Endothelial cell of umbilical vein (primary cell): Measurements from ENCODE around the gene OR10G3. TPM values are rescaled to one million over a fixed set of nuclear protein-coding genes. Genes with fewer than 3 reads are reported as not detected.

Source experiments
- BruUV-seq: library from RNA; stranded (reverse); fragments of 400-500 nt; replicated peaks from 2 replicates; lab custom pipeline; 2021; lab: Mats Ljungman, UMichigan
- CTCF ChIA-PET: fragments of 300-600, 350-600 bp; sonication (Branson Sonifier 250); formaldehyde crosslinking; loops from one replicate; lab custom pipeline; 2021; ENCODE audit warnings: antibody characterized with exemption, inconsistent platforms; lab: Charles Lee
- POLR2A ChIA-PET: fragments of 300-600, 350-600 bp; sonication (Branson Sonifier 250); formaldehyde crosslinking; loops from one replicate; lab custom pipeline; 2021; ENCODE audit warnings: antibody characterized with exemption, inconsistent platforms; lab: Charles Lee
- DNase-seq: peaks from one replicate; pipeline ENCODE4 v3.0.0-alpha.2; 2011; ENCODE audit warnings: low read depth, low spot score
- FAIRE-seq: peaks from 2 replicates; lab custom pipeline; 2011; peaks lifted over from hg19 to GRCh38; lab: Jason Lieb, UNC
- H2AFZ ChIP-seq: 2 replicates; pipeline ENCODE4 v1.6.0; 2012; ENCODE audit warnings: low read depth, low read length, control low read depth, inconsistent platforms
- H3K27ac ChIP-seq: 2 replicates; pipeline ENCODE4 v1.5.1; 2011; ENCODE audit warnings: low read depth, mild to moderate bottlenecking, control low read depth, low read length, moderate library complexity; ENCODE audit not compliant: insufficient read depth
- H3K27me3 ChIP-seq, 2 experiments: 2 replicates each; pipeline versions ENCODE4 v1.6.0 to v1.6.1; 2011; ENCODE audit warnings: low read length in 2 of 2, mixed read lengths in 1 of 2; ENCODE audit not compliant: control insufficient read depth in 2 of 2, insufficient read depth in 2 of 2
- H3K36me3 ChIP-seq, 2 experiments: 2 replicates in 1 of 2; 3 replicates in 1 of 2; pipeline ENCODE4 v1.5.1; 2011; ENCODE audit warnings: low read length in 2 of 2, mild to moderate bottlenecking in 1 of 2, moderate library complexity in 1 of 2; ENCODE audit not compliant: control insufficient read depth in 2 of 2, insufficient read depth in 2 of 2; ENCODE audit errors: extremely low read depth in 1 of 2
- H3K4me1 ChIP-seq: 3 replicates; pipeline ENCODE4 v1.5.1; 2011; ENCODE audit warnings: mild to moderate bottlenecking, low read length; ENCODE audit not compliant: control insufficient read depth, insufficient read depth; ENCODE audit errors: extremely low read depth
- H3K4me2 ChIP-seq: 2 replicates; pipeline ENCODE4 v1.6.1; 2011; ENCODE audit warnings: low read length, control low read depth, mixed read lengths; ENCODE audit not compliant: insufficient read depth
- H3K4me3 ChIP-seq, 3 experiments: fragments of 200-600 bp in 1 of 3; sonication (generic), shearing (Covaris generic) in 1 of 3; replicated peaks in 1 of 3; 2 replicates each; pipeline ENCODE4 v1.5.1; 2011 to 2016; ENCODE audit warnings: control low read depth in 3 of 3, low read length in 3 of 3, mild to moderate bottlenecking in 2 of 3, inconsistent platforms in 1 of 3, low read depth in 1 of 3, moderate library complexity in 1 of 3; ENCODE audit not compliant: insufficient read depth in 1 of 3
- H3K79me2 ChIP-seq: 2 replicates; pipeline ENCODE4 v1.6.0; 2012; ENCODE audit warnings: low read length, inconsistent platforms; ENCODE audit not compliant: control insufficient read depth, insufficient read depth
- H3K9ac ChIP-seq: replicated peaks from 2 replicates; pipeline ENCODE3; 2011; ENCODE audit warnings: low read length, control low read depth; ENCODE audit not compliant: insufficient read depth; ENCODE audit errors: extremely low read depth
- H3K9me1 ChIP-seq: replicated peaks from 3 replicates; pipeline ENCODE4 v1.6.0; 2011; ENCODE audit warnings: mild to moderate bottlenecking, low read length; ENCODE audit not compliant: control insufficient read depth, insufficient read depth; ENCODE audit errors: extremely low read depth
- H3K9me3 ChIP-seq: replicated peaks from 2 replicates; pipeline ENCODE4 v1.5.1; 2012; ENCODE audit warnings: low read length, inconsistent platforms; ENCODE audit not compliant: control insufficient read depth, insufficient read depth
- H4K20me1 ChIP-seq: replicated peaks from 2 replicates; pipeline ENCODE3; 2011; ENCODE audit warnings: mild to moderate bottlenecking, low read length; ENCODE audit not compliant: control insufficient read depth, insufficient read depth; ENCODE audit errors: extremely low read depth
- EZH2 ChIP-seq: IDR thresholded peaks from 2 replicates; pipeline ENCODE4 v1.6.1; 2012; ENCODE audit warnings: borderline replicate concordance, low read depth, mild to moderate bottlenecking, moderate library complexity, low read length, inconsistent platforms; ENCODE audit not compliant: severe bottlenecking
- FOS ChIP-seq: IDR thresholded peaks from 2 replicates; pipeline ENCODE4 v1.6.1; 2011; ENCODE audit warnings: mild to moderate bottlenecking, low read length, moderate library complexity, borderline replicate concordance; ENCODE audit not compliant: insufficient read depth
- GATA2 ChIP-seq: IDR thresholded peaks from 2 replicates; pipeline ENCODE4 v1.7.0; 2011; ENCODE audit warnings: low read depth, mild to moderate bottlenecking, moderate library complexity, mixed read lengths, low read length; ENCODE audit not compliant: insufficient read length, insufficient read depth
- JUN ChIP-seq: IDR thresholded peaks from 2 replicates; pipeline ENCODE4 v1.6.1; 2011; ENCODE audit warnings: borderline replicate concordance, low read depth; ENCODE audit not compliant: insufficient read length, insufficient read depth
- MAX ChIP-seq: IDR thresholded peaks from 2 replicates; pipeline ENCODE4 v1.6.1; 2011; ENCODE audit not compliant: insufficient read depth, insufficient read length
- MYC ChIP-seq: IDR thresholded peaks from one replicate; pipeline ENCODE4 v1.6.1; 2011; ENCODE audit warnings: mild to moderate bottlenecking, low read depth, low read length
- POLR2A ChIP-seq: IDR thresholded peaks from 2 replicates; pipeline ENCODE4 v1.6.1; 2012; ENCODE audit warnings: low read depth, mild to moderate bottlenecking, control low read depth, low read length
- POLR2AphosphoS5 ChIP-seq: IDR thresholded peaks from 2 replicates; pipeline ENCODE4 v1.6.1; 2012; ENCODE audit warnings: low read depth, mild to moderate bottlenecking, control low read depth, low read length, moderate library complexity; ENCODE audit not compliant: insufficient read depth
- dilution Hi-C: fragments of 300-500 bp; cut with MboI; formaldehyde crosslinking; loops from one replicate; pipeline ENCODE4 v1.15.0; 2019; ENCODE audit warnings: low sequenced_read_pairs; ENCODE audit not compliant: extremely low pct_ligation_motif_present
- intact Hi-C: fragments of 100-400 bp; cut with micrococcal nuclease; formaldehyde crosslinking; loops from one replicate; pipeline ENCODE4 v1.10.0; 2022
- polyA plus RNA-seq, 4 experiments: library from polyadenylated mRNA; depleted of rRNA in 3 of 4; stranded (reverse) in 3 of 4; unstranded in 1 of 4; fragments of >200 nt; gene quantifications; 2 replicates each; pipeline versions ENCODE4 v1.2.1 to v1.2.3, GENCODE V29; 2011 to 2012; ENCODE audit warnings: missing spikeins in 1 of 4
- total RNA-seq: library from RNA; stranded (reverse); gene quantifications from 2 replicates; pipeline ENCODE4 v1.2.3, GENCODE V29; 2021
- TF ChIP-seq, protein P1 (sequence below), 2 donors: IDR thresholded peaks; 1 replicate in 1 of 2; 2 replicates in 1 of 2; pipeline ENCODE4 v1.5.1; 2011; ENCODE audit warnings: low read length in 2 of 2, mild to moderate bottlenecking in 2 of 2, moderate library complexity in 2 of 2, control low read depth in 1 of 2, inconsistent platforms in 1 of 2, low read depth in 1 of 2; ENCODE audit not compliant: insufficient read depth in 1 of 2; ENCODE audit errors: extremely low read depth in 1 of 2

OR10G3 gene
- total and polyA plus RNA-seq, 2 donors (not counting 3 experiments of a cell fraction or from before 2014, with no cell fraction given), result not detected

DNA sequence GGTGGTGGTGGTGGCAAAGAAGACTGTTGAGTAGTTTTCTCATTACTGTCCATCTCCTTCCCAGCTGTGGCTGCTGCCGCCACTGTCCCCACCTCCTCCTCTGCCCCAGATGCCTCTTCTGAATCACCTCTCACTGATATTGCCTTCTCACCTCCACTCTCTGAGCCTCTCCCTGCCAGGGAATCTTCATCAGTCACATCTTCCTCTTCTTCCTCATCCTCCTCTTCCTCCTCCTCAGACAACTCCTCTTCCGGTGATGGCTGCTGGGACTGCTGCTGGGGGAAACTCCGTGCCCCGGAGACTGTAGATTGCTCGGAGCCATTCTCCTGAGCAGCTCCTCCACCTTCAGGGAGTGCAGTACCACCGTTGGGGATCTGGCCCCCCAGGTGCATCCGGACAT is 56.7 kb downstream of the OR10G3 start:
- TF ChIP-seq FOS (no peak), JUN (no peak), EZH2 (no peak), MAX (no peak), GATA2 (no peak), POLR2A (no peak), MYC (no peak), POLR2AphosphoS5 (no peak)
- TF ChIP-seq, protein P1, sequence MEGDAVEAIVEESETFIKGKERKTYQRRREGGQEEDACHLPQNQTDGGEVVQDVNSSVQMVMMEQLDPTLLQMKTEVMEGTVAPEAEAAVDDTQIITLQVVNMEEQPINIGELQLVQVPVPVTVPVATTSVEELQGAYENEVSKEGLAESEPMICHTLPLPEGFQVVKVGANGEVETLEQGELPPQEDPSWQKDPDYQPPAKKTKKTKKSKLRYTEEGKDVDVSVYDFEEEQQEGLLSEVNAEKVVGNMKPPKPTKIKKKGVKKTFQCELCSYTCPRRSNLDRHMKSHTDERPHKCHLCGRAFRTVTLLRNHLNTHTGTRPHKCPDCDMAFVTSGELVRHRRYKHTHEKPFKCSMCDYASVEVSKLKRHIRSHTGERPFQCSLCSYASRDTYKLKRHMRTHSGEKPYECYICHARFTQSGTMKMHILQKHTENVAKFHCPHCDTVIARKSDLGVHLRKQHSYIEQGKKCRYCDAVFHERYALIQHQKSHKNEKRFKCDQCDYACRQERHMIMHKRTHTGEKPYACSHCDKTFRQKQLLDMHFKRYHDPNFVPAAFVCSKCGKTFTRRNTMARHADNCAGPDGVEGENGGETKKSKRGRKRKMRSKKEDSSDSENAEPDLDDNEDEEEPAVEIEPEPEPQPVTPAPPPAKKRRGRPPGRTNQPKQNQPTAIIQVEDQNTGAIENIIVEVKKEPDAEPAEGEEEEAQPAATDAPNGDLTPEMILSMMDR (IDR thresholded peaks at IDR 0.05; ENCODE audit: extremely low read depth in 1 of 2, insufficient read depth in 1 of 2, low read depth in 1 of 2, low read length in 2 of 2), result no peak
- DNase-seq (no peak), FAIRE-seq (no peak)
- no TSS peak for BruUV-seq
- H3K9me1 ChIP-seq, result no peaks in the 10 kb centered on the region
- H3K79me2 ChIP-seq, result no peaks in the 10 kb centered on the region
- intact Hi-C loops (no loop called here), dilution Hi-C loops (no loop called here)
- peaks cover 3% of the 10 kb centered on the region for H3K4me1 ChIP-seq
- peaks cover 13 to 15% of the 10 kb centered on the region in 2 experiments for H3K27me3 ChIP-seq
- H3K4me3 ChIP-seq, result no peak overlapping the region
- no peak overlapping the region for H3K27ac ChIP-seq
- no peak overlapping the region for H2AFZ ChIP-seq
- ChIA-PET CTCF (interaction anchor here (1.3 to 2.0 kb wide), 3 partner anchors 11 to 24 kb away, joined by 3 to 7 read pairs (median 4); no protein-coding TSS in a partner anchor), POLR2A (no interaction called here)
- H3K36me3 ChIP-seq, result no peaks in the 10 kb centered on the region
- no peak overlapping the region for H3K4me2 ChIP-seq
- H3K9ac ChIP-seq, result no peak overlapping the region
- no peaks in the 10 kb centered on the region for H4K20me1 ChIP-seq
- no peaks in the 10 kb centered on the region for H3K9me3 ChIP-seq
